ENCODE measurements around the gene CDK11A.
"Not testable (repeated sequence)": the region's sequence is repeated elsewhere in the genome, so short reads cannot be mapped to it uniquely, and the experiment has no call there.

The CDK11A gene

DNA sequence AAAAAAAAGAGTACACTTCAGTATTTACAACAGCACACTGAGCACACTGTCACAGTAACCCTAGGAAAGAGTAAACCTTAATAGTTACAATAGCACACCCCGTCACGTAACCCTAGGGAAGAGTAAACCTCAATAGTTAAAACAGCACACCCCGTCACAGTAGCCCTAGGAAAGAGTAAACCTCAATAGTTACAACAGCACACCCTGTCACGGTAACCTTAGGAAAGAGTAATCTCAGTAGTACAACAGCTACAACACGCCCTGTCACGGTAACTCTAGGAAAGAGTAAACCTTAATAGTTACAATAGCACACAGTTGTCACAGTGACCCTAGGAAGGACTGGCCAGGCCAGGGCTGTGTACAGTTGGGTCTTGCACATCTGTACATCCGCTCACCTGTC lies 3.0 kb downstream of the CDK11A start:
- no peak for DNase-seq

DNA sequence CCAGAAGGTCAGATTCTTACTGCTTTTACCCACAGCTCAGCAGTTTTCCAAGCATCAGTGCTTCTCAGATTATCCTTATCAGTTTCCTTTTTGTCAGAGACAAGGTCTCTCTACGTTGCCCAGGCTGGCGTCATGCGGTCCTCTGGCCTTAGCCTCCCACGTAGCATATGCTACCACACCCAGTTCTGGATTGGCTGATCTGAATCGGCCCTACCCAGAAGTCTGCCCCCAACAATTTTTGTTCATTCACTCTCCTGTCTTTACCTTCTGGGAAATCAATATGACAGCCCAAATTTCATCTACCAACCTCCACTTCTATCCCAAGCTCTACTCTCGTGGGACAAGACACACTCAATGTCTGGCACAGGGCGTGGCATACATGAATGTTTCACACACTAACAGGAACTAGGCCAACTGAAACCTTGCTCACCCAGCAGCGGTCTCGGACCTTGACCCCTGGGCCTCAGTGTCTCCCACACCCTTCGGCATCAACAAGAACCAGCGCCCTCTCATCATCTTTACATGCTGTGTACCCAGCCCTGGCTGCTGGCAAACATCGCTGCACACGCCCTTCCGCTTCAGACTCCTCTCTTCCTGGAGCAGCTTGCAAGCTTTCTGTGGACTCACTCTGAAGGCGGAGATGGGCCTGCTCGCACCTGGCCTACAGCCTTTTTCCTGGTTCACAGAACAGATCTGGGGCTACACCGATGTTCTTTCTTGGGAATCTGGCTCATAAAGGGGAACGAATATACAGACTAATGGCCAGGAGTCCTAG lies 8.9 kb downstream of the CDK11A start:
- DNase-seq, result not testable (repeated sequence)

DNA sequence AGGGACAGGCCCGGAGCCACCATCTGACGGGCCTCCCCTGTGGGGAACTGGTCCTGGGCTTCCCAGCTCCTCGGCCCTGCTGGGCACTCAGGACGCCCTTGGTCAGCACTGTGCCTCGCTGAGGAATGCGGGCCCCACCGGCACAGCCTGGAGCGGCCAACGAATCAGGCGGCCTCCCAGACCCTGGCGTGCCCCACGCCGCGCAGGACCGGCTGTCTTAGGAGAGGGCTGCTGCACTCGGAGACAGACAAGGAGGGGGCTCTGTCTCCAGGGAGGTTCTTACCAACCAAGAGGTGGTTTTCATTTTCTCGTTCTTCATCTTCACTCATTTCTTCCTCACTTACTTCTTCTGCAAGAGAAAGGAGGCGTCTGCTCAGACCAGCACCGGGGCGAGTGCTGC lies 16.3 kb downstream of the CDK11A start:
- peak; percentile 4 for DNase-seq

DNA sequence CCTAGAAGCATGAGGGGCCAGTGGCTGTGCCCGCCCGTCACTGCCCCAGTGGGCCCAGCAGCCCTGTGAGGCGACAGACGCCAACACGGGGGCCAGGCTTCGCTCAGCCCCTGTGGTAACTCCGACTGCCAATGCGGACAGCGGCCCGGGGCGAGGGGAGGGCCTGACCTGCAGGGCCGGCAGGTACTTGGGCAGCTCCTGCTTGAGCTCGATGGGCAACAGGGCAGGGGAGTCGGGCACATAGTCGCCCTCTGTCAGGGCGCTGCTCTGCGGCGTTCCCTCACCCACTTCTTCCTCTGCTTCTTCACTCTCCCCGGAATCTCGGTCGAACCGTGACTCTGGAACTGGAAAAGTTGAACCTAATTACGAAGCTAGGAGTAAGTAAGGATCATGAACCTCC lies 16.9 kb downstream of the CDK11A start:
- peak; percentile 11 for DNase-seq

DNA sequence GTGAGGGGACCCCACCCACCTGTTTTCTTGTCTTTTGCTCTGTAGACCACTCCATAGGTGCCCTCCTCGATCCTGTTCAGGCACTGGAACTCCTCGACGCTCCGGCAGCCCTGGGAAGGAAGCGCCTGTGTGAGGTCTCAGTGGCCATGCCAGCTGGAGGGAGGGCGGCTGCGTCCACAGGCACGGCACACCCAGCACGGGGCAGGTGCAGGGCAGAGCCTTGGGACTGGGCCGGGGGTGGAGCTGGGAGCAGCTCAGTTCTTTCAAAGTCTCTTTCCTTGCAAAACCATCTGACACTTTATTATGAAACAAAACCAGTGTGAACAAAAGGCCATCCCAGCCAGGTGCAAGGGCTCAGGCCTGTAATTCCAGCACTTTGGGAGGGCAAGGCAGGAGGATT lies 18.5 kb downstream of the CDK11A start:
- DNase-seq, result not testable (repeated sequence)

DNA sequence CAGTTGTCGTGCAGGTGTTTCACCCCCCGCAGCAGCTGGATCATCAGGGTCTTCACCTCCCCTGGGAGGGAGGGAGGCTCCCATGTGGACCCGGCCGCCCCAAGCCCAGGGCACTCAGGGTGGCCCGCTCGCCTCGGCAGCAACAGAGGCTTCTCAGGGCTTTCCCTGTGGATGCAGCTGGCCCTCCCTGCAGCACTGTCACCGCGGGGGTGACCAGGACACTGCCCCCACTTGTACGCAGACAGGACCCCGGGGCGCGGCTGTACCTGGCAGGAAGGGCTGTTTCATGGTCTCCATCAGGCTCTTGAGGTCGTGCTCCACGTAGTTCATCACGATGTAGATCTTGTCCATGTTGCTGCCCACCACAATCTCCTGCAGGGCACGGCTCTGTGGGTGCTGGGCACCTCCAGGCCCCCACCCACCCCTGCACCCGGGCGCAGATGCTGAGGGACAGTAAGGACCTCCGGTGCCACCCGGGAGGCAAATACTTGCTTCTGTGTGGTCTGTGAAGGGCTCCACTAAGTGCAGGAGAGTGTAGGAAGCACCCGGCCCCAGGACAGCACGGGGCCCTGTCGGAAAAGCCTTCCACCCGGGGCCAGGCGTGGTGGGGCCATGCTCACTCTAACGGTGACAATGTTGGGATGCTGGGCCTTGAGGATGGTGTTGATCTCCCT lies 19.7 kb downstream of the CDK11A start:
- DNase-seq, result peak; percentile 14

DNA sequence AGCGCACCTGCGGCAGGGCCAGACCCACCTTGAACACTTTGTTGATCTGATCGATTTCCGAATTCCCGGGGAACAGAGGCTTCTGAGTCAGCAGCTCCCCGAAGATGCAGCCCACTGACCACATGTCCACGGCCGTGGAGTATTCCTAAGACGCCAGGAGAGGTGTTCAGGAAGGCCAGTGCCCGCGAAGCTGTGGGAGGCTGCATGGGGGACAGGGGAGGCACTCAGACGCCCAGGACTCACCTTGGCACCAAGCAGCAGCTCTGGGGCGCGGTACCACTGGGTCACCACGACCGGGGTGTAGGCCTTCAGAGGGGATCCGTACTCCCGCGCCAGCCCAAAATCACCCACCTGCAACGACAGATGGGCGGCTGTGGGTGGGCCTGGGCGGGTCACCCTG lies 20.4 kb downstream of the CDK11A start:
- DNase-seq, result peak; percentile 15

DNA sequence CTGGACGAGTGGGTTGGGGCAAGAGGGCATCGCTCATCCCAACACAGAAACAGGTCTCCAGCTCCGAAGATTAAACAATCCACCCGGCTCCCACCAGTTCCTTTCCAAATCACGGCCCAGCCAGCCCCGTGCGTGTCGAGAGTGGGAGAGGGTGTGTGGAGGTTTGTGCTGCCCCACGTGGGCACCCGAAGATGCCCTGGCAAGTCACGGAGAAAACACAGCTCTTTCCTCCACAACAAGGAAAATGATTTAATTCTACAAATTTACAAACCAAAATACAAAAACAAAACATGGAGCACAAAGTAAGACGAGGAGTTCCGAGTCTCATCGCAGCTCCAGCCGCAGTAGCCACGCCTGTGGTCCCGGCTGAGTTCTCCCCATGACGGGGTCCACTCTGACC lies 21.7 kb downstream of the CDK11A start:
- DNase-seq, result peak; percentile 12

DNA sequence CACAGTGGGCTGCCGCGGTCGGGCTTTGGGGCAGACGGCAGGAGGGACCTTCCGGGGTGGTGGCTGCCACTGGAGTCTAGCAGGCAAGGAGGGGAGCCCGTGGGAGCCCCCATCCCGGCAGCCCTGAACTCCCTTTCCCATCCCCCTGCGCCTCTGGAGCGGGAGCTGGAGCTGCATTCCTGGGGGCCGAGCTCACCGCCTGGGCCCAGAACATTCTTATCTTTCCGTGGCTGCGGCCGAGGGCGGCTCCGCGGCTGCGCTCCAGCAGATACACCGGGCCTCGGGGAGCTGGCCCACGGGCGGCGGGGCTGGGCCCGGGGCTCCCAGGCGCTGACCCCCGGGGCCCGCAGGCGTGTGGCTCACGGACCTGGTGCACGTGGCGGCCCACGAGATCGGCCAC lies 23.6 kb downstream of the CDK11A start:
- DNase-seq, result not testable (repeated sequence)

DNA sequence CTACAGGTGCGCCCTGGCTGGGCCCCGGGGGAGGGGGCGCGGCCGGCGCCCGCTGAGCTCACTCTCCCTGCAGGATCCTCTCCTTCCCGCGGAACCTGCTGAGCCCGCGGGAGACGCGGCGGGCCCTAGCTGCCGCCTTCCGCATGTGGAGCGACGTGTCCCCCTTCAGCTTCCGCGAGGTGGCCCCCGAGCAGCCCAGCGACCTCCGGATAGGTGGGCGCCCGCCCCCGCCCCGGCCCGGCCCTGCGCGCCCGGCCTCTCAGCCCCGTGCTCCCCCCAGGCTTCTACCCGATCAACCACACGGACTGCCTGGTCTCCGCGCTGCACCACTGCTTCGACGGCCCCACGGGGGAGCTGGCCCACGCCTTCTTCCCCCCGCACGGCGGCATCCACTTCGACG lies 24.1 kb downstream of the CDK11A start:
- not testable (repeated sequence) for DNase-seq

DNA sequence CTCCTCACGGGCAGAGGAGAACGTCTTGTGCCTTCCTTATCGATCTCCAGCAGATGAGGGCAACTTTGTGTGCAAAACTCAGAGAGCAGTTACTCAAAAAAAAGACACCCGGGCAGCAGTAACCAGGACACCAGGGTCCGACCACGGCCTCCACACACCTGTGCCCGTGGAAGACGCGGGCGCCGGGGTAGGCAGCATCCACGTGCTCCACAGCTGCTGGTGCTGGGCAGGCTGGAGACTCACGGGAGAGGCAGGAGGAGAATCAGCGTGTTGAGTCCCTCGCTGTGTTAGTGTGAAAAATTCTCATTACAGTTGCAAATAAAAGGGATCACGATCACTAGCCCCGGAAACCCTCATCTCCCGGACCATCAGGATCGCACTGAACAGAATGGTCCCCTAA lies 25.1 kb downstream of the CDK11A start:
- peak; percentile 13 for DNase-seq

DNA sequence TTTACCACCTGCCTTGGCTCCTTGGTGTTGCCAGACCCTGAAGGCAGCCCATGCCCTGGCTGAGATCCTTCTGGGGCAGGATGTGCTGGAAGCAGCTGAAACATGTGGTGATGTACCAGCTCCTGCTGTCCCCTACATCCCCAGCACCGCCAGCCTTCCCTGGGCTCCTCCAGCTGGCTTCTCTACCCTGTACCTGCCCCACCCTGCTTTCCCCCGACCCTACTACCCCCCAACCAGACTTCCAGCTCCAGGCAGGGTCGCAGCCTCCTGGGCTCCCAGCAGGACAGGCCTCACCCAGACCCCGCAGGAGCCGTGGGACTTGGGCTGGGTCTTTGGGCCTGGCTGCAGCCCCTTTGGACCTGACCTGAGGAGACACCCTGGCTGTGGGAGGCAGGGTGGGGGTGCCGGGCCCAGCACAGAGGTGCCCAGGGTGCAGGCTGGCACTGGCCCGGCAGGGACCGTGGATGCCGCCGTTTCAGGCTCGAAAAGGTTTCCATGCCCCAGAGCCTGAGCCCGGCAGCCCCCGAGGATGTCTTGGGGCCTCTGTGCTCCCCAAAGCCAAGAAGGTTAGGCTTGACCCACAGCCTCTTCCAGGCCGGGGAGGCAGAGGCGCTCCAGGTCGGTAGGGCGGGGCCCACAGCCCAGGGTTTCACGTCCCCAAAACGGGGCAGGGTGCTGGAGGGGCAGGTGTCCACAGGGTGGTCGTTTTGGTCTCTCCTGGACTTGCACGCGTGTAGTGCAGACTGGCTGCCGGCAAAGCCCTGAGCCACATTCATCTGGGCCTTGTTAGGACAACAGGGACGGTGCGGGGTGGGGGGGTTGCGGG lies 26.6 kb downstream of the CDK11A start:
- peak; percentile 13 for DNase-seq

DNA sequence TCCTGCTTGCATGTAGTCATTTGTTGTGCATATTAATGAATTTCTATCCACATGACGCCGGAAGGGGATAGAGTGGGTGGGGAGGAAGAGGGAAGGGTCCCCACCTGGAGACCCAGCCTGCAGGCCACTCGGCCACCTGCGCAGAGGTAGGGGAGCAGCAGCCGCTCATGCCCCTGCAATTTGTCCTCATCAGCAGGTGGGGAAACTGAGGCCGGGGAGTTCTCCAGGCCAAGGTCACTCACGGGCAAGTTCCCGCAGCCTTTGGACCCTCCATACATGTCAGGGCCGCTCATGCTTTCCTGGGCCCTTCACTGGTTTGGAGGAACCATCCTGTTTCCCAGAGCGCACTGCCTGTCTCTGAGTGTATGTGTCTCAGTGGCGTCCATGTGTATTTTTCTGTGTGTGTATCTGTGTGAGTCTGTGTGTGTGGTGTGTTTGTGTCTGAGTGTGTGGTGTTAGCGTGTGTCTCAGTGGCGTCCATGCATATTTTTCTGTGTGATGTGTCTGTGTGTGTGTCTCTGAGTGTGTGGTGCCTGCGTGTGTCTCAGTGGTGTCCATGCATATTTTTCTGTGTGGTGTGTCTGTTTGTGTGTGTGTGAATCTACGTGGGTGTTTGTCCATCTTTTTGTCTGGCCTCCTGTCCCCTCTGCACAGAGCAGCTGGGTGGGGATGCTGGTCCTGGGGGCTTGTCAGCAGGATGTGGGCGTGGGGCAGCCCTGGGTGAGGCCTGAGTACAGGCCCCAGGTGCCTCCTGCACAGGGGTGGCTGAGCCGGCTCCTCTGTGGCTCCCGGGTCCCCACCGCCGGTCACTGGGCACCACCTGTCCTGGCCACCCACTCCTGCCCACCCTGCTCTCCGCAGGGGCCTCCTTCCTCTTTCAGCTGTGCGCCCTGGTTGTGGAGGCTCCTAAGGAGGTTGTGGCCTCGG lies 27.5 kb downstream of the CDK11A start:
- peak; percentile 4 for DNase-seq

DNA sequence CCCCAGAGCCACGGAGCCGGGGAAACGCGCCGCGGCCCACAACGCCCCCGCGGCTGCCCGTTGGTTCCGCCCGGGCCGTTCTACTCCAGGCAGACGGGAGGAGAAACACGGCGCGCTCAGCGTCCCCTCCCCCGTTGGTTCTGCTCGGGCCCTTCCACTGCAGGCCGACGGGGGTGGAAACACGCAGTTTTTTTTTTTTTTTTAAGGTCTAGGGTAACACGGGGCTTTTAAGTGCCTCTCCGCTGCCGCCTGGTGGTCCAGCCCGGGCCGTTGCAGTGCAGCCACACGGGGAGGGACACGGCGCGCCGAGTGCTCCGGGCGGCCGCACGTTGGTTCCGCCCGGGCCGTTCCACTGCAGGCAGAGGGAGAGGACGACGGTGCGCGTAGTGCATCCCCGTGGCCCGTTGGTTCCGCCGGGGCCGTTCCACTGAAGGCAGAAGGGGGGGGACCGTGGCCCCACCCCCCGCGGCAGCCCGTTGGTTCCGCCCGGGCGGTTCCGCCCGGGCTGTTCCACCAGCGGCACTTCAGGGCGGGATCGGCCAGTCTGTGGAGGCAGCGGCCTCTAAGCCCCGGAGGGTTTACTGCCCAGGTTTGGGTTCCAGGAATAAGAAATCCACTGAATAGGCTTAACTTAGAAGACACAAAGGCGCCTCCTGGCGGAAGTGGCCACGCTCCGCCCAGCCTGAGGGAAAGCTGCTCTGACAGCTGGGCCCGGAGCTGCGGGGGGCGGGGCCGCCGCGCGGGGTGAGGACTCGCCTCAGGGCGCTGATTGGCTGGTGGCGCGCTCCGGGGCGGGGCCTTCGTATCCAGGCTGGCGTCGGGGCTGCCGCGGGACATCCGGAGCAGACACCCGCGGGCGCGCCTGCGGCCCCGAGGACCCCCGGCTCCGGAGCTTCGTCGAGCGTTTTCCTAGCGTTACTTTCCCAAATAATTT lies 31.2 kb downstream of the CDK11A start, which contains the start of gene SLC35E2B:
TSS of gene SLC35E2B (minus strand) at position 82 of the 934 bp plus-strand sequence. CDS start 16,096 bp downstream, outside the sequence.
- DNase-seq, result peak; percentile 98

DNA sequence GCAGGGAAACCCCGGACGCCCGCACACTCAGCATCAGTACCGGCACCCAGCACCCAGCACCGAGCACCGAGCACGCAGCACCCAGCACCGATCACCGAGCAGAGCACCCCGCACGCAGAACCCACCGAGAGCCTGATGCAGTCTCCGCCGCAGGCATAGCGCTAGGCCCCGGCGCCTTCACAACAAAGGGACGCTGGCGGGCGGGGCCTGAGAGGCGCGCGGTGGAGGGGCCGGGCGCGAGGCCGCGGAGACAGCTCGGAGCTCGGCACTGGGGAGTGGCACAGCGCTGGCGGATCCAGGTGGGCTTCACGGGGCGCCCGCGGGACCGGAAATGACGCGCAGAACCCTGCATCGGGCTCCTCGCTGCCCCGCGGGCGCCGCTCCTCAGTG lies 31.8 kb downstream of the CDK11A start:
- DNase-seq, result peak; percentile 88

DNA sequence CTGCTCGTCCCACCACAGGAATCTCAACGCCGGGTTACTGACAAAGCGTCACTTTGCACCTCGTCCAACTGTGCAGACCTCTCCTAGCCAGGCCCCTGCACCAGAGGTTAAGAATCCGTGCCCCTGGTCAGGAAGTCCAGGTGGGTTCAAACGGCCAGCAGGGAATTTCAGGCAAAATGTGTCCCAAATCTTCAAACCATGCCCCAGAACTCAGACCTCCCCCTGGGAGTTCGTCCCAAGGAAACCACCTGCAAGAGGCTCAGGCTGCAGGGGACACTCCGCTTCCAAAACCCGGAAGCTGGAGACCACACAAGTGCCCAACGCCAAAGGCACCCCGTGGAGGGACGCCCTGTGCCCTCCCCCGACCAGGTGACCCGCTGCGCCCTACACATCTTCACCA lies 32.7 kb downstream of the CDK11A start:
- not testable (repeated sequence) for DNase-seq

DNA sequence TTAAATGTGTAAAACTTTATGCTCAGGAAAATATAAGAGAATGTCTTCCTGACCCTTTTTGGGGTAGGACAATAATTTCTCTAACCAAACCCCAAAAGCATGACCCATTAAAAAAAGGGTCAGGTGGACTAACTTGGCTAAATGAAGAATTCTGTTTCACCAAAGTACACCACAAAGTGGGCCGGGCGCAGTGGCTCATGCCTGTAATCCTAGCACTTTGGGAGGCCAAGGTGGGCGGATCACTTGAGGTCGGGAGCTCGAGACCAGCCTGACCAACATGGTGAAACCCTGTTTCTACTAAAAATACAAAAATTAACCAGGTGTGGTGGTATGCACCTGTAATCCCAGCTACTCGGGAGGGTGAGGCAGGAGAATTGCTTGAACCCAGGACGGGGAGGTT lies 34.6 kb downstream of the CDK11A start:
- DNase-seq, result not testable (repeated sequence)

DNA sequence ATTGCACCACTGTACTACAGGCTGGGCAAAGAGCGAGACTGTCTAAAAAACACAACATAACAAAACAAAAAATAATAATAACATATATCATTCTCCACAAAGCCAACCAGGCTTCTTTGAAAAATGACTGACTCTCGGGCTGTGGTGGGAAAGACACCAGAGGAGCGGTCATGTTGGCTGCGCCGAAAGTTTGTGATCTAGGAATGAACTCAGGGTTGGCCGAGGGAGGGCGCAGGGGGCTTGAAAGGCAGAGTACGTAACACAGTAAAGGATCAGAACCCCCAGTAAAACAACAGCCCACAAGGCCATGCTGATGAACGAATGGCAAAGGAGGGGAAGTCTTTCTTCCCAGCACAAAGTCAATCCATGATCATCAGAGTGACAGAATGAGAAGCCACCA lies 36.3 kb downstream of the CDK11A start:
- DNase-seq, result no peak

DNA sequence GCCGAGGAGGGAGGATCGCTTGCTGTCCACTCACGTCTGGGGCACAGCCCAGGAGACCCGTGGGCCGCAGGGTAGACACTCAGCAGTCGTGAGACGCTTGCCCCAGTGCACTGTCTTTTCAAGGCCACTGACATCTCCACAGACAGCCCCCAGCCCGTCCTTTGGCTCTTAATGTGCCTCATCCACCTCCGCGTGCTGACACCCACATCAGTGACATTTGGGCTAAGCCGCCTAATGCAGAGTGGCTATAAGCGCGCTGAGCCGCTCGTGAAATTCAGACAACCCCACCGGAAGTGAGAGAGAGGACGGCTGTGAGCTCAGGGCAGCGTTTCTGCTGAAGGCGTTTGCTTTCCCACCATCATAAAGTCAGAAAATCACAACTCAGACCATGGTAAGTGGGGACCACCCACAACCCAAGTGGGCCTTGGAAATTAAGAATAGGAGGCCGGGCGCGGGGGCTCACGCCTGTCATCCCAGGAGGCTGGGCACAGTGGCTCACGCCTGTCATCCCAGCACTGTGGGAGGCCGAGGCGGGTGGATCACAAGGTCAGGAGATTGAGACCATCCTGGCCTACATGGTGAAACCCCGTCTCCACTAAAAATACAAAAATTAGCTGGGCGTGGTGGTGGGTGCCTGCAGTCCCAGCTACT lies 40.0 kb downstream of the CDK11A start:
- DNase-seq, result no peak

DNA sequence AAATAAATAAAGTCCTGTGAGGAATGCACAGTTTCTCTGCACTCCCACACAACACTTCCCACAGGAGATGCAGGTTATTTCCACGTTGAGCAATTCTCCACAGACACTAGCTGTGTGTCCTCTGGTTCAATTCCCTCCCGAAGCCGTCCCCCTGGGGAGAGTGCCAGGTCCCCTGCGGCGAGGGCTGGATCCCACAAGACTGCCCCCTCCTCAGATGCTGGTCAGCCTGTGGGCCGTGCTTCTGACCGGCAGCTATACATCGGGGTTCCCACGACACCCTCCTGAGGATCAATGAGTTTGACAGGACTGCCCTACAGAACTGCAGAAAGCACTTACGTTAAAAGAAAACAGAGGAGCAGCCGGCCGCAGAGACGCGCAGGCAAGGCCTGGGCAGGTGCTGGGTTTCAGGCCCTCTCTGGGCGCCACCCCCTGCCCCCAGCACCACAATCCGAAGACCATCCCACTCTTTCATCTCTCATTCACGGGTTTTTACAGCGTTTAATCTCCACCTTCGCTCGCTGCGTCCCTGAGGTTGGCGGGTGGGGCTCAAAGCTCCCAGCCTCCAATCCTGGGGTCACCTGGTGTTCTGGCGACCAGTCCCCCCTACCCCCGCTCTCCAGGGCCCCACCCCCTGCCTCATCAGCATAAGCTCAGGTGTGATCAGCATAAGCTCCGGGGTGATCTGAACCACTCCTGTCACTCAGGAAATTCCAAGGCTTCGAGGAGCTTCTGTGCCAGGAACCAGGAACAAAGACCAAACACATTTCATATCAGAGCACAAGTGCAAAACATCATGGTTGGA lies 40.9 kb downstream of the CDK11A start:
- no peak for DNase-seq

All from activated T-cell treated with anti-CD3 and anti-CD28 coated beads, Interleukin-2, amount 50 U/mL, for 1 hour (primary cell).